Stimulated activated CD4-positive, alpha-beta T cell treated with anti-CD3 and anti-CD28 coated beads, Interleukin-15, amount 100 ng/mL, for 48 hours (primary cell): ENCODE data around the gene AP2A1.
"Not testable (repeated sequence)": the region's sequence is repeated elsewhere in the genome, so short reads cannot be mapped to it uniquely, and the experiment has no call there.

Experiments used
- DNase-seq, 2 donors: peaks; one replicate each; pipeline ENCODE4 v3.0.0-alpha.2; 2020; ENCODE audit warnings: low read depth in 2 of 2

AP2A1 gene

DNA sequence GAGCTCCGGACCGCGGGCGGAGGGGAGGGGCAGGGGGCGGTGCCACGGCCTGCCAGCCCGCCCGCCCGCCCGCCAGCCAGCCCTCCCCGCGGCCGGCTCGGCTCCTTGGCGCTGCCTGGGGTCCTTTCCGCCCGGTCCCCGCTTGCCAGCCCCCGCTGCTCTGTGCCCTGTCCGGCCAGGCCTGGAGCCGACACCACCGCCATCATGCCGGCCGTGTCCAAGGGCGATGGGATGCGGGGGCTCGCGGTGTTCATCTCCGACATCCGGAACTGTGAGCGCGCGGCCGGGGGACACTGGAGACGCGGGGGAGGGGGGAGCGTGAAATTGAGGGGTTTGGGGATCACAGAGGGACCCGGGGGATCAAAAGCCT lies at the start of gene AP2A1:
Gene AP2A1, plus strand, starts transcription at position 72 of the 370 bp plus-strand sequence. Its CDS starts 133 bp downstream, at position 205.
- no peak for DNase-seq

DNA sequence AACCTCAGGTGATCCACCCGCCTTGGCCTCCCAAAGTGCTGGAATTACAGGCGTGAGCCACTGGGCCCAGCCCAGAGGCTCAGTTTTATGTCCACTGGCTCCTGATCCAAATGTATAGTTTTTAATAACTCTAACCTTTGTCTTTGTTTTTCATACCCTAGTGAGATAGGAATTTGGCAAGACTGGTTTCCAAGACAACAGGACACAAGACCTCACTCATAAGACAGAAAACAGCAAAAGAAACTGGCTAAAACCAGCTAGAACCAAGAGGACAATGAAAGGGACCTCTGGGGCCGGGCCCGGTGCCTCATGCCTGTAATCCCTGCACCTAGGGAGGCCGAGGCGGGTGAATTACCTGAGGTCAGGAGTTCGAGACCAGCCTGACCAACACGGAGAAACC lies 48.3 kb upstream of the AP2A1 start:
- no peak for DNase-seq

DNA sequence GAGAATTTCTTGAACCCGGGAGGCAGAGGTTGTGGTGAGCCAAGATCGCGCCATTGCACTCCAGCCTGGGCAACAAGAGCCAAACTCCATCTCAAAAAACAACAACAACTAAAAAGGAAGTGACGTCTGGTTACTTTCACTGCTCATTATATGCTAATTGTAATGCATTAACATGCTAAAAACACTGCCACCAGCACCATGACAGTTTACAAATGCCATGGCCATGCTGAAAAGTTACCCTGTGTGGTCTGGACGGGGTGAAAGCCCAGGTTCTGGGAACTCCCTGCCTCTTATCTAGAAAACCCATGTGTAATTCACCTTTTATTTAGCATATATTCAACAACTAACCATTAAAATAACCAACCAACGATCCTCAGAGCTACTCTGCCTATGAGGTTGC lies 47.8 kb upstream of the AP2A1 start:
- DNase-seq, result no peak

DNA sequence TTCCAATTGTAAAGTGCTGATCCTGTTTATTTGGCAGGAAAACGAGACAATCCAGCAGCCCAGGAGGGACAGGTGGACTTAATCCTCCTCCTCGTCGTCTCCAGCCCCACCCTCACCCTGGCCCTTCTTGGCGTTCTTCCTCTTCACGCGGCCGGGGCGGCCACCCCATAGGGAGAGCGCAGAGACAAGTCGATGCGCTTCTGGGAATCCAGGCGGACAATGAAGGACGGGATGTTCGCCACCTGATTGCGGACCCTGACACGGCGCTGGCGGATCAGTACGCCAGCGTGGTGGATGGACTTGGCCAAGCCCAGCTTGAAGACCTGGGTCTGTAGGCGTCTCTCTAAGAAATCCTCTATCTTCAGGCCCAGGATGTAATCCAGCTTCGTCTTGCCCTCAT lies 47.4 kb upstream of the AP2A1 start:
- not testable (repeated sequence) for DNase-seq

DNA sequence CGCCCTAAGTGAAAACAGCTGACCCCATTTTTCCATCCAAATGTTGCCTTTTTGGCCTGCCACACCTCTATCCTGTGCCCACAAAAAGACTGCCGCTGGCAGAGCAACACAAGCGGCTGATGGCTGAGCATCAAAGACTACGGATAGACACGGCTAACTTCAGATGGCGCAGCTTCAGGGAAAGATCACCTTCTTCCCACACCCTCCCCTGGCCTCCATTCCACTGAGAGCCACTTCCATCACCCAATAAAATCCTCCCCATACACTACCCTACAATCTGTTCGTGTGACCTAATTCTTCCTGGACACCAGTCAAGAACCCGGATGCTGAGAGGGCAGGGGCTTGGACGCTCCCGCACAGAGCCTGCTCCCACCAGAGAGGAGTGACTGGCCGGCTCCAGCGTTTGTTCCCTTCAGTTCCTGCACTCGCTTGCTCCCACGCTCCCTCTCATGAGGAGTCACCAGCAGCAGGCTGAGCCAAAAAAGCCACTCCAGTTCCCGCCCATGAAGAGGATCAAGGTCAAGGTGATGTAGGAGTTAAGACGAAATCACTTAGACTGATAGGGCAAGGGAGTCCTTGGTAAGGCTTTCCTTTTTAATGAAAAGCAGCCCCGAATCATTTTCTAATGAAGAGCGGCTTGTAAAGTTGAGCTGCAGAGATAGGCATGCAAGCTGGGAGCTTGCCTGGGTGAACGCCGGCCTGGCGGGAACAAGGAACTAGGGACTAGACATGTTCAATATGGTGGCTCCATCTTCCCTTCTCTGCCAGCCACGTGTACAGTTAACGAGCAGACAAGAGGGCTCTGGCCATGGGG lies 39.4 kb upstream of the AP2A1 start:
- DNase-seq, result no peak

DNA sequence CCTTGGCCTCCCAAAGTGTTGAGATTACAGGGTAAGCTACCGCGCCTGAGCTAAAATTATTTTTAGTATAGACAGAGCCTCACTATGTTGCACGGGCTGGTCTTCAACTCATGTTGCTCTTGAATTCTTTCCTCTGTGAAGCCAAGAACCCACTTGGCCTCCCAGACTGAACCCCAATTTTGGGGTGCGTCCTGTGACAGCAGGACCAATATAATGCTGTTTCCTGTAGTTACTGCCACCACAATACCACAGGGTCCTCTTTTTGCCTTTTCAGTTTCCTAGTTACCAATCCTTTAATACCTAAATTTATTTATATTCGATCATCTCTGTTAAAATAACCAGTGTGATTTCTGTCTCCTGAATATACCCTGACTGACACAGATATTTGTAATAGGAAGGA lies 36.6 kb upstream of the AP2A1 start:
- no peak for DNase-seq

DNA sequence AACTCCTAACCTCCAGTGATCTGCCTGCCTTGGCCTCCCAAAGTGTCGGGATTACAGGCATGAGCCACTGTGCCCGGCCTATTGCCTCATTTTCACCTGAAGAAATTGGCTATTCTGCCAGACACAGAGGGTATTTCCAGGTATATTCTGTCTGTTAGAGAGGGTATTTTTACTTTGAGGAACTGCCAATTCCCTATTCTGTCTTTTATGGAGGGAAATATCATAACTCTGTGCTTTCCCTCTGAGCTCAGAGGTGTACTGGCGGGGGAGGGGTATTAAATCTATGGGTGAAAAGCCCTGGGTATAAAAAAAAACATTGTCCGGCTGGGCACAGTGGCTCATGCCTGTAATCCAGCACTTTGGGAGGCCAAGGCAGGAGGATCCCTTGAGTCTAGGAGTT lies 28.5 kb upstream of the AP2A1 start:
- DNase-seq, result no peak

DNA sequence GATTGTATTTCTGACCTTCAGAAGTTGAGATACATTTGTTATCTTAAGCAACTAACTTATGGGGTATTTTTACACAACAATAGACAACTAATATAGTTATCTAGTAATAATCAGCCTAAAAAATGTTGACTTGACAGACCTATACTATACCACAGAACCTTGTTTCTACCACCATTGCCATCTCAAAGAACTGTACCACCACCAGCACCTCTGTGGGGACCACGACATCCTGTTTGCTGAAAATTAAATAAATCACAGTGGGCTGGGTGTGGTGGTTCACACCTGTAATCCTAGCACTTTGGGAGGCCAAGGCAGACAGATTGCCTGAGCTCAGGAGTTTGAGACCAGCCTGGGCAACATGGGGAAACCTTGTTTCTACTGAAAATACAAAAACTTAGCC lies 27.7 kb upstream of the AP2A1 start:
- no peak for DNase-seq

DNA sequence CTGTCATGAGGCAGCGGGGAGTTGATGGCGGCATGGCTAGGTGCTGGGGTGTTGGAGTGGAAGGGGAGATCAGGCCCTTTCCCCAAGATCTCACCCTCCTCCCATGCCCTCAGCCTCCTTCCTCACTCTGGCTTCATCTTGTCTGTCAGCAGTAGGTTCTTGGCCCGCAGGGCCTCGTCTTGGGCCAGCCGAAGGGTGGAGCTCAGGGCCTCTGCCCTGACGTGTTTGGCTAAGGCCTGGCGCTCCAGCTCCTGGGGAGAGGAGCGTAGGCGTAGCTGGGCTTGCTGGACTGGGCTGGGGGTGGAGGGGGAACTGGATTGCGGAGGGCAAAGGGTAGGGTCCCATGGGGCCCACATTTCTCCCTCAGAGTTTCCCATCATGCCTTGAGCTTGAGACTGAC lies 26.9 kb upstream of the AP2A1 start:
- DNase-seq, result no peak

DNA sequence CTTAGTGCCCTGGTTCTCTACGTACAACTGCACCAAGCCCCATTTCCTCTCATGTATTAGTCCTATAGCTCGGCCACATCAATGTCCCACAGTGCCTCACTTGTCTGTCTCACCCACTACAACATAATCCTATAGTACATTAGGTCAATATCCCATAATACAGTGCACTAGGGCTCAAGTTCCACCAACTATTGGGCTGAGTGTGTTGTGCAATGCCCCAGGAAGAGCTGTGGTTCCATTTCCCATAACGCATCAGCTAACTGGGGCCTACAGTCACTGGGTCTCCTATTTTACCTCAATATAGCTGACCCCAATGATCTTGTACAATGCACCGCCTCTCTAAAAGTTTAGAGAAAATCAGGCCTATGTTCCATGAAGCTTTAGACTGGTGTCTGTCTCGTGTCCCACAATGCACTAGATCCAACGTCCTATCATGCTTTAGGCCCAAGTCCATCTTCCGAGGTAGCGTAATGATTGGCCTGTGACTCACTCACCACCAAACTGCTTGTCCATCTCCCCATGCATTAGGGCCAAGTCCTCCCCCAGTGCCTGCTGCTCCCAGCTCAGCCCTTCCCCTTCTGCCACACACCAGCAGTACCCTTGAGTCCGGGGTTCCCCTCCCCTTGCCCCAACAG lies 25.5 kb upstream of the AP2A1 start:
- DNase-seq, result no peak

DNA sequence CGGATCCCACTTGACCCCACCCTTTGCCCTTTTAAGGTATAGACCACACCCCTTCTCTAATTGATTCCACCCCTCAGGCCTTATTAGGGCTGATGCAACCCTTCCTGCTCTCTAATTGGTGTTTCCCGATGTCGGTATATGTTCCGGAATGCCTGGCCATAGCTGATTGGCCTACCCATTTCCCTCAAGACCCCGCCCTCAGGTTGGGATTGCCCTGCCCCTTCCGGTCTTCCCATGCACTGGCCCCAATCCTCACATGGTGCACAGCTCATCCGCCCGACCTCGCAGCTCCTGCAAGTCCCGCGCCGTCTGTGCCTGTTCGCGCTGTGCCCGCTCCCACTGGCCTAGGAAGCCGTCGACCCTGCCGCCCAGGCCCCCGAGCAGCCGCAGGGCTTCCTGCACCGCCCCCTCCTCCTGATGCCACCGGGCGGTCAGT lies 21.8 kb upstream of the AP2A1 start:
- DNase-seq, result no peak

DNA sequence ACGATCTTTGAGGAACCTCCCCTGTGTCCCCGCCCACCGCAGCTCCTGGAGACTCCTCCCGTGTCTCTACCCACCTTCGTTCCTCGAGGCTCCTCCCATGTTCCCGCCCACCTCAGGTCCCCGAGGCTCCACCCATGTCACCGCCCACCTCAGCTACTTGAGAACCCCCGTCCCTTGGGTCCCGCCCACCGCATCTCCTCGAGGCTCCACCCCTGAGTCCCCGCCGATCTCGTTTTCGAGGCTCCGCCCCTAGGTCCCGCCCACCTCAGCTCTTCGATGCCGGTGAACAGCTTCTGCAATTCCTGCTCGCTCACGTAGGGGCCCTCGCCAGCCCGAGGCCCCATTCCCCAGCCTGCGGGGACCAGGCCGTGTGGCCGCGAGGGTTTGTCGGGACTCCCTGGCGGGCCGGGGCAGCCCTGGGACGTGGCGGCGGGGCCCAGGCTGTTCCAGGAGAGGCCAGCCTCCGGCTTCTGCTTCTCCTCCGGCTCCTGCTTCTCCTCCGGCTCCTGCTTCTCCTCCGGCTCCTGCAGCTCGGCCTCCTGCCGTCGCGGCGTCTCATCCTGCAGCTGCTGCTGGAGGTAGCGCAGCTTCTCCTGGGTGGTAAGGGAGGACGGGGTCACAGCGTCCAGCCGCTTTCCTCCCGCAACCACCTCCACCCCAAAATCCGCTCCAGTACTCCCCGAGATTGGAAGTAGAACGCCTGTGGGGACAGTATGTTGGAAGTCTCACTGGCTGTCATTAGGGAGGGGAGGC lies 20.4 kb upstream of the AP2A1 start:
- DNase-seq, result peak; percentile 63 to 68

DNA sequence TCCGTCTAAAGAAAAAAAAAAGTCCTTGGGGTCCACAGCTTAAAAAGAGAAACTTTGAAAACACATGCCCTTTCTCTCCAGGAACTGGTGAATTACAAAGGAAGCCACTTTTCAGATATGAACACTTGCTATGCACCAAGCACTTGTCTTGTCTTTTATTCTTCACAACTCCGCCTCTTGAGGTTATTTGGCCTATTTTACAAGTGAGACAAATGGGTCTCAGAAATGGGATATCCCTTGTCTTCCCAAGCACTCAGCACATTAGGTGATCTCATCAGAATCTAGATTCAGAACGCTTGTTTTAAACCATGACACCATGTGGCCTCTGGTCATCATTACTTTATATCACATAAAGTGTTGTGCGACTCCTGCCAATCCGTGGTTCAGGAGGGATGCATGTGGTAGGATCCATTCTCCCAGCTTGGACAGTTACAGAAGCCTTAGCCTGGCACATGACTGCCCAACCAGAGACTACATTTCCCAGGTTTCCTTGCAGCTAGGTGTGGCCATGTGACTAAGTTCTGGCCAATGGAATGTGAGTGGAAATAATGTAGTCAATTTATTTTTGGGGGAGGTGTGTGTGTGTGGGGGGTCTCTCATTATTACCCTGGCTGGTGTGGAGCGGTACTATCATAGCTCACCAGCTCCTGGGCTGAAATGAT lies 17.6 kb upstream of the AP2A1 start:
- no peak for DNase-seq

DNA sequence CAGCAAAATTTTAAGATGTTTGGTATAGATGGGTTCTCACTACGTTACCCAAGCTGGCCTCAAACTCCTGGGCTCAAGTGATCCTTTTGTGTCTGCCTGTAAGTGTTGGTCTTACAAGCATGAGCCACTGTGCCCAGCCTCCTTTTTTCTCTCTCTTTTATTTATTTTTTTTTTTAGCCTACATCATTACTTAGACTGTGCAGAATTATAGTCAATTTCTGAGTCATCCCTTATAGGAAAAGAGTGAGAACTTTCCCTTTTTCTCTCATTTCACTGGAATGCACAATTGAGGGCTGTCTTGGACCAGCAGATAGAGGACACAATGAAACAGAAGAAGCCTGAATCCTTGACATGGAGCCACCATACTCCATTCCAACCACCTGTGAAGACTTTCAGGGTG lies 17.0 kb upstream of the AP2A1 start:
- DNase-seq, result no peak

DNA sequence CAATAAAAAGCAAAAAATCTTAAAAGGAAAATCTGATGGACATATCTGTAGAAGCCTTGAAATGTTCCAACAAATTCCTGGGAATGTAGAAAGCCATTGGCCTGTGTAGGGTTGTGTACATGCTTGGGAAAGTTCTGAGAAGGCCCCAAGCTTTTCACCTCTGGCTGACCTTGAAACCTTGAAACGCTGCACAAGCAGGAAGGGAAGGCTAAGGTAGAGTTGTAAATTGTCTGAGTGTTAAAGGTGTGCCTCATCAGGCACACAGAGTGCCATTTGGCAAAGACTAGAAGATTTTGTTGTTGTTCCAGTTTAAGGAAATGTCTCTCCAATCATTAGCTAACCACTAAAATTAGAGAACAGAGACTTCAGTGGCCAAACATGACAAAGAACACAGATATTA lies 14.1 kb upstream of the AP2A1 start:
- no peak for DNase-seq

DNA sequence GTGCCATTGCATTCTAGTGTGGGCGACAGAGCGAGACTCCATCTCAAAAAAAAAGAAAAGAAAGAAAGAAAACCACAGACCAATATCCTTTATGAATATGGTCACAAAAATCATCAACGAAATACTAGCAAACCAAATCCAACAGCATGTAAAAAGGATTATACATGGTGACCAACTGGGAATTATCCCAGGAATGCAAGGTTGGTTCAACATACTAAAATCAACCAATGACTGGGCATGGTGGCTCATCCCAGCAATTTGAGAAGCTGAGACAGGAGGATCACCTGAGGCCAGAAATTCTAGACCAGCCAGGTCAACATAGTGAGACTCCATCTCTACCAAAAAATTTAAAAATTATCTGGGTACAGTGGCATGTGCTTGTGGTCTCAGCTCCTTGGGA lies 10.8 kb upstream of the AP2A1 start:
- no peak for DNase-seq

DNA sequence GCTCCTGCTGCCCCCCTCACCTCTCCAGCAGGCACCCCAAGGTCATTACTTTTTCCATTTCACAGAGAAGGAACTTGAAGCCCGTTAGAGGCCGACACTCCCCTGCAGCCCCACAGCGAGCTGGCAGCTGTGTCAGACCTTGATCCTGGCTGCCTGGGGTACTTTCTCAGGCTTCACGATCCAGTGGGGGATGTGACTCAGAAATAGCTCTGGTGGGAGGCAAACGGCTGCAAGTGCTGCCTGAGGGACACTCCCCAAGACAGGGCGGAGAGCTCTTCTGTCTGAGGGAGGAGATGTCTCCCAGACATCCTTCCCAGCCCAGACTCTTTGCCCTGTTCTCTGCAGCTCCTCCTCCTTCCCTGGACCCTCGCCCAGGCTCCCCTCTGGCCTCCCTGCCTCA lies 8.5 kb upstream of the AP2A1 start:
- DNase-seq, result no peak

DNA sequence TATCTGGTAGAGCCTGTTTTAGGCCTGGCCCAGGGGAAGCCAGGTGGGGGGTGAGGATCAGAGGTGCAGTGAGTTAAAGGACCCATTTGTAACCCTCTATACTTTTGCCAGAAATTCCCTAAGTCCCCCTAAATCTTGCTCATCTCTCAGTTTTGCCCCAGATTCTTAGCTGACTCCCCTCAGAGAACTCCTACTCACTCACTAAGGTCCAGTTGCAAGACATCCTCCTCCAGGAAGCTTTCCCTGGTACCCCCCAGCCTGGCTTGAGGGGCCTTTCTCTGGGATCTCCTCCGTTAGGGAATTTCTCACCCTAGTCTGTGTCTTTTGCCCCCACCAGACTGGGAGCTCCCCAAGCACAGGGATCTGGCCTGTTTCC lies 5.6 kb upstream of the AP2A1 start:
- no peak for DNase-seq

DNA sequence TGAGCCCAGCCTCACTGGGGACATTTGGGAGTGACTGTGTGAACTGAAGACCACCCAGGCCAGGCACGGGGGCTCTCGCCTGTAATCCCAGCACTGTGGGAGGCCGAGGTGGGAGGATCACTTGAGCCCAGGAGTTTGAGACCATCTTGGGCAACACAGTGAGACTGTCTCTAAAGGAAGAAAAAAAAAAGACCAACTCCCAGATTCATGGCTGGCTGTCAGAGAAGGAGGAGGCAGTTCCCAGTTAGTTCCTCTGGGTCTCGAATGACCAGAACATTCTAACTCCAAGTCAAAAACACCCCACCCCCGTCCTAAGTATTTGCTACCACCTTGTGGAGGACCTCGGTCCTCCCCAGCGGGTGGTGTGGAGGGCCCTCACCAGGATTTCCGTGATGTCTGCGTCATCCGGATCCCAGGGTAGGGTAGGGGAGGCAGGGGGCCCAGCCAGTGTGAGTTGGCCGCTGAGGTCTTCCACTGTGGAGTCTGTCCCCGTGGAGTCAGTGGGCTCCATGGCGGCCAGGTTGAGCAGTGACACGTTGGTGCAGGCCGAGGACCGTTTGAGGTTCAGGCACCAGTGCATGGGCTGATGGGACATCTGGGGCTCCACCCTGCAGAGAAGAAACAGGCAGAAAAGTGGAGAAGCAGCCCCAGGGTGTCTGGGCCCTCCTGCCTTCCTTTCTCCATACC lies 5.0 kb upstream of the AP2A1 start:
- DNase-seq, result no peak

DNA sequence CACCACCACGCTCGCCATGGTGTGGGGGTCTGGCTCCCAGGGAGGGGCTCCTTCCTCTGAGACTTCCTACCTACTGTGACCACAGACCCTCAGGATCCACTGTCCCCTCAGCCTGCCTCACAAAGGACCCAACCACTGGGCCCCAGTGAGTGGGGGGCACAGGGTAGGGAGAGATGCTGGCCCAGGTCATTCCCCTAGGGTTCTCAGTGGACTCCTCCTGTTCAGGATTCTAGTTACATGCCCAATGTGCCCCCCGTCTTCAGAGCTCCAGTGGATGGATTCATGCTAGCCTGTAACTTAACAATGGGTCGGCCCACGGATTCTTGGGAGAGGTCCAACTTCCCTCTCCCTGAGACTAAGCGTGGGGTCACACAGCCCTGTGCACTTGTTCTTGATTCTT lies 3.6 kb upstream of the AP2A1 start, which contains the start of gene TSKS:
Gene TSKS, minus strand, starts transcription at position 77 of the 400 bp plus-strand sequence. Its CDS starts 59 bp downstream, at position 18.
- no peak for DNase-seq

DNA sequence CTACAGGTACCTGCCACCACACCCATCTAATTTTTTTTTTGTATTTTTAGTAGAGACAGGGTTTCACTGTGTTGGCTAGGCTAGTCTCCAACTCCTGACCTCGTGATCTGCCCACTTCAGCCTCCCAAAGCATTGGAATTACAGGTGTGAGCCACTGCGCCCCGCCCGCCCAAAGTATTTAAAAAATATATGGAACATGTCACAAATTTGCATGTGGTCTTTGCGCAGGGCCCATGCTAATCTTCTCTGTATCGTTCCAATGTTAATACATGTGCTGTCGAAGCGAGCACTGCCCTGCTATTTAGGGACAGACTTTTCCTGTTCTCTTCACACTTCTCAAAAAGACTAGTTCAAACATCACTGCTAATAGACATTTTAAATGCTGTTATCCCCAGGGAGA lies 2.5 kb upstream of the AP2A1 start:
- no peak for DNase-seq
